SK-N-SH treated with all-trans-retinoic acid at 6 μM for 48 hours (cell line): ENCODE measurements around the gene PIGU.

Source experiments
- ATAC-seq: fragments of 200-7000 bp; cut with Tn5 transposase; 3 replicates; pipeline ENCODE4 v1.9.1; 2020; ENCODE audit warnings: mild to moderate bottlenecking, moderate library complexity
- ARNTL ChIP-seq: fragments of 450-650 bp; formaldehyde crosslinking; IDR thresholded peaks from 2 replicates; pipeline ENCODE4 v1.5.0; 2020; ENCODE audit warnings: low read depth, mild to moderate bottlenecking, moderate library complexity, borderline replicate concordance
- BACH2 ChIP-seq: fragments of 250-450 bp; sonication (Bioruptor Pico); IDR thresholded peaks from 2 replicates; pipeline ENCODE4 v1.9.0; 2021; ENCODE audit warnings: mild to moderate bottlenecking, borderline replicate concordance
- CSDC2 ChIP-seq: fragments of 250-450 bp; sonication (Bioruptor Pico); IDR thresholded peaks from 2 replicates; pipeline ENCODE4 v1.5.0; 2020; ENCODE audit warnings: mild to moderate bottlenecking, moderate library complexity
- ESRRG ChIP-seq: fragments of 250-450 bp; sonication (Bioruptor Pico); IDR thresholded peaks from 2 replicates; pipeline ENCODE4 v1.6.1; 2021; ENCODE audit warnings: mild to moderate bottlenecking
- ISL1 ChIP-seq: fragments of 250-450 bp; sonication (Bioruptor Pico); IDR thresholded peaks from 2 replicates; pipeline ENCODE4 v2.1.2; 2022; ENCODE audit warnings: mild to moderate bottlenecking, moderate library complexity
- POU6F1 ChIP-seq: fragments of 250-450 bp; sonication (Bioruptor Pico); IDR thresholded peaks from 2 replicates; pipeline ENCODE4 v1.8.0; 2021; ENCODE audit warnings: low read depth, mild to moderate bottlenecking, moderate library complexity, borderline replicate concordance
- PPARA ChIP-seq: fragments of 250-450 bp; sonication (Bioruptor Pico); IDR thresholded peaks from 2 replicates; pipeline ENCODE4 v1.5.0; 2020; ENCODE audit warnings: mild to moderate bottlenecking, borderline replicate concordance
- RARB ChIP-seq: fragments of 250-450 bp; sonication (Bioruptor Pico); IDR thresholded peaks from 2 replicates; pipeline ENCODE4 v1.8.0; 2021; ENCODE audit warnings: mild to moderate bottlenecking, moderate library complexity
- SNAI2 ChIP-seq: fragments of 250-450 bp; sonication (Bioruptor Pico); IDR thresholded peaks from 2 replicates; pipeline ENCODE4 v1.5.0; 2020; ENCODE audit warnings: mild to moderate bottlenecking, moderate library complexity
- TCF4 ChIP-seq: fragments of 250-450 bp; sonication (Bioruptor Pico); IDR thresholded peaks from 2 replicates; pipeline ENCODE4 v1.8.0; 2021; ENCODE audit warnings: mild to moderate bottlenecking, moderate library complexity, borderline replicate concordance
- TOX ChIP-seq: fragments of 250-450 bp; sonication (Bioruptor Pico); IDR thresholded peaks from 2 replicates; pipeline ENCODE4 v1.8.0; 2021; ENCODE audit warnings: mild to moderate bottlenecking, moderate library complexity, borderline replicate concordance
- TSHZ2 ChIP-seq: fragments of 250-450 bp; sonication (Bioruptor Pico); IDR thresholded peaks from 2 replicates; pipeline ENCODE4 v1.5.0; 2020; ENCODE audit warnings: mild to moderate bottlenecking, moderate library complexity
- ZC3H10 ChIP-seq: fragments of 250-450 bp; sonication (Bioruptor Pico); IDR thresholded peaks from 2 replicates; pipeline ENCODE4 v1.5.1; 2021; ENCODE audit warnings: mild to moderate bottlenecking, moderate library complexity
- ZNF565 ChIP-seq: fragments of 450-650 bp; formaldehyde crosslinking; conservative IDR thresholded peaks from 2 replicates; pipeline ENCODE4 v1.5.0; 2020; ENCODE audit warnings: low read depth, mild to moderate bottlenecking, moderate library complexity
- ZNF70 ChIP-seq: fragments of 450-650 bp; formaldehyde crosslinking; IDR thresholded peaks from 2 replicates; pipeline ENCODE4 v1.5.0; 2020; ENCODE audit warnings: mild to moderate bottlenecking, moderate library complexity
- ZNF8 ChIP-seq: fragments of 450-650 bp; formaldehyde crosslinking; IDR thresholded peaks from 2 replicates; pipeline ENCODE4 v1.5.0; 2020; ENCODE audit warnings: mild to moderate bottlenecking, moderate library complexity
- TF ChIP-seq, protein P1 (sequence below): fragments of 250-450 bp; sonication (Bioruptor Pico); IDR thresholded peaks from 2 replicates; pipeline ENCODE4 v1.8.0; 2020; ENCODE audit warnings: mild to moderate bottlenecking, moderate library complexity, borderline replicate concordance
- TF ChIP-seq, protein P2 (sequence below): fragments of 250-450 bp; sonication (Bioruptor Pico); IDR thresholded peaks from 2 replicates; pipeline ENCODE4 v1.5.1; 2020; ENCODE audit warnings: low read depth, mild to moderate bottlenecking, moderate library complexity
- TF ChIP-seq, protein P3 (sequence below): fragments of 250-450 bp; sonication (Bioruptor Pico); IDR thresholded peaks from 2 replicates; pipeline ENCODE4 v1.5.1; 2021; ENCODE audit warnings: mild to moderate bottlenecking, moderate library complexity

Gene PIGU

DNA sequence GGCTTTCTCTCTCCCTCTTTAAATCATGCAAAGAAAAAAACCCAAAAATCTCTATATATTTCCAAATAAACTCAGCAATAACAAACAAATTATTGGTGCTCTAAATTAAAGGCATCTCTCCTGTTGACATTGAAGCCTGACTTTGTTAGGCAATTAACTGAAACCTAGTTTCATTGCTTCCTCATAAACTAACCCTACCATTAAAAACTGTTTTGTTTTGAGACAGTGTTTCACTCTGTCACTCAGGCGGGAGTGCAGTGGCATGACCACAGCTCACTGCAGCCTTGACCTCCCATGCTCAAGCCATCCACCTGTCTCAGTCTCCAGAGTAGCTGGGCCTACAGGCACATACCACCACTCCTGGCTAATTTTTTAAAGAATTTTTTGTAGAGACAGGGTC lies 34.9 kb downstream of the PIGU start:
- TF ChIP-seq, protein P1, sequence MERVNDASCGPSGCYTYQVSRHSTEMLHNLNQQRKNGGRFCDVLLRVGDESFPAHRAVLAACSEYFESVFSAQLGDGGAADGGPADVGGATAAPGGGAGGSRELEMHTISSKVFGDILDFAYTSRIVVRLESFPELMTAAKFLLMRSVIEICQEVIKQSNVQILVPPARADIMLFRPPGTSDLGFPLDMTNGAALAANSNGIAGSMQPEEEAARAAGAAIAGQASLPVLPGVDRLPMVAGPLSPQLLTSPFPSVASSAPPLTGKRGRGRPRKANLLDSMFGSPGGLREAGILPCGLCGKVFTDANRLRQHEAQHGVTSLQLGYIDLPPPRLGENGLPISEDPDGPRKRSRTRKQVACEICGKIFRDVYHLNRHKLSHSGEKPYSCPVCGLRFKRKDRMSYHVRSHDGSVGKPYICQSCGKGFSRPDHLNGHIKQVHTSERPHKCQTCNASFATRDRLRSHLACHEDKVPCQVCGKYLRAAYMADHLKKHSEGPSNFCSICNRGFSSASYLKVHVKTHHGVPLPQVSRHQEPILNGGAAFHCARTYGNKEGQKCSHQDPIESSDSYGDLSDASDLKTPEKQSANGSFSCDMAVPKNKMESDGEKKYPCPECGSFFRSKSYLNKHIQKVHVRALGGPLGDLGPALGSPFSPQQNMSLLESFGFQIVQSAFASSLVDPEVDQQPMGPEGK, result no peak
- TF ChIP-seq PPARA (CRISPR knock-in tag), result no peak
- no peak for TF ChIP-seq SNAI2 (CRISPR knock-in tag)
- TF ChIP-seq TOX (CRISPR knock-in tag), result no peak
- no peak for TF ChIP-seq CSDC2 (CRISPR knock-in tag)
- no peak for TF ChIP-seq RARB (CRISPR knock-in tag)
- TF ChIP-seq, protein P2, sequence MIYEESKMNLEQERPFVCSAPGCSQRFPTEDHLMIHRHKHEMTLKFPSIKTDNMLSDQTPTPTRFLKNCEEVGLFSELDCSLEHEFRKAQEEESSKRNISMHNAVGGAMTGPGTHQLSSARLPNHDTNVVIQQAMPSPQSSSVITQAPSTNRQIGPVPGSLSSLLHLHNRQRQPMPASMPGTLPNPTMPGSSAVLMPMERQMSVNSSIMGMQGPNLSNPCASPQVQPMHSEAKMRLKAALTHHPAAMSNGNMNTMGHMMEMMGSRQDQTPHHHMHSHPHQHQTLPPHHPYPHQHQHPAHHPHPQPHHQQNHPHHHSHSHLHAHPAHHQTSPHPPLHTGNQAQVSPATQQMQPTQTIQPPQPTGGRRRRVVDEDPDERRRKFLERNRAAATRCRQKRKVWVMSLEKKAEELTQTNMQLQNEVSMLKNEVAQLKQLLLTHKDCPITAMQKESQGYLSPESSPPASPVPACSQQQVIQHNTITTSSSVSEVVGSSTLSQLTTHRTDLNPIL (CRISPR knock-in tag), result no peak
- TF ChIP-seq, protein P3, sequence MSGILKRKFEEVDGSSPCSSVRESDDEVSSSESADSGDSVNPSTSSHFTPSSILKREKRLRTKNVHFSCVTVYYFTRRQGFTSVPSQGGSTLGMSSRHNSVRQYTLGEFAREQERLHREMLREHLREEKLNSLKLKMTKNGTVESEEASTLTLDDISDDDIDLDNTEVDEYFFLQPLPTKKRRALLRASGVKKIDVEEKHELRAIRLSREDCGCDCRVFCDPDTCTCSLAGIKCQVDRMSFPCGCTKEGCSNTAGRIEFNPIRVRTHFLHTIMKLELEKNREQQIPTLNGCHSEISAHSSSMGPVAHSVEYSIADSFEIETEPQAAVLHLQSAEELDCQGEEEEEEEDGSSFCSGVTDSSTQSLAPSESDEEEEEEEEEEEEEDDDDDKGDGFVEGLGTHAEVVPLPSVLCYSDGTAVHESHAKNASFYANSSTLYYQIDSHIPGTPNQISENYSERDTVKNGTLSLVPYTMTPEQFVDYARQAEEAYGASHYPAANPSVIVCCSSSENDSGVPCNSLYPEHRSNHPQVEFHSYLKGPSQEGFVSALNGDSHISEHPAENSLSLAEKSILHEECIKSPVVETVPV (CRISPR knock-in tag), result no peak
- no peak for TF ChIP-seq ISL1
- no peak for TF ChIP-seq ZNF565 (CRISPR knock-in tag)
- no peak for ATAC-seq

DNA sequence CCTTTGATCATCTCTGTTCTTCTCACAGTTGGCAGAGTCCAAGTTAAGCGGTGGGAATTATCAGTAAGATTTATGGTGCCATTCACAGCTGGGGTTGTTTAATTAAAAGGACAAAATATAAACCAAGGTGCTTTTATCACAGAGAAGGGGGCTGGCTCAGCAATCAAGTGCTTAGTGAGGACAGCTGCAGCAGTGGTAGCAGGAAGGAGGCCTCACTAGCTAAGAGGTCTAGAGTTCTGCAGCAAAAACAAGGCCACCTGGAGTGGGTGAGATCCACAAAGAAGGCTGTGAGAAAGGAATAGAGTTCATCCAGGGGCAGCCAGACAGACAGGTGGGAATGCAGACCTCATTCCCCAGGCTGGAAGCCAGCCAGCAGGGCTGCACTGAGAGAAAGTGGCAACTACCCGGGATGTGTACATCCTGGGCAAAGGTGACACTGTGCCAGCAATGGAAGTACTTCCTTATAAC lies 37.1 kb downstream of the PIGU start:
- no peak for ATAC-seq
- TF ChIP-seq ESRRG (no peak), ZC3H10 (no peak), ZNF70 (CRISPR knock-in tag) (no peak), TOX (CRISPR knock-in tag) (no peak), CSDC2 (CRISPR knock-in tag) (no peak), RARB (CRISPR knock-in tag) (no peak), POU6F1 (CRISPR knock-in tag) (no peak), TSHZ2 (no peak), ARNTL (CRISPR knock-in tag) (no peak), ZNF8 (no peak), TCF4 (CRISPR knock-in tag) (no peak), BACH2 (CRISPR knock-in tag) (no peak)
- TF ChIP-seq, protein P2 (CRISPR knock-in tag), result no peak
- TF ChIP-seq, protein P1, result no peak
